GM18951 (cell line): ENCODE data around the gene TAAR6.
"Not testable (repeated sequence)": the region's sequence is repeated elsewhere in the genome, so short reads cannot be mapped to it uniquely, and the experiment has no call there.

ENCODE experiments used
- POLR2A ChIP-seq: IDR thresholded peaks from 4 replicates; pipeline ENCODE4 v1.6.1; 2011; ENCODE audit warnings: mild to moderate bottlenecking; ENCODE audit not compliant: insufficient read length, insufficient read depth; ENCODE audit errors: extremely low read depth
- in situ Hi-C: fragments of 300-500 bp; cut with MboI; formaldehyde crosslinking; loops from one replicate; pipeline ENCODE4 v1.12.0; 2022; ENCODE audit warnings: low sequenced_read_pairs, mixed read lengths, inconsistent platforms; ENCODE audit not compliant: unreplicated experiment

TAAR6 gene

GRCh38 chr6:132552372-132552771 is 17.8 kb upstream of the TAAR6 start, which contains the start of gene TAAR8:
Gene TAAR8 (plus strand): TSS chr6:132552672. CDS start chr6:132552693, 21 bp downstream.
- TF ChIP-seq POLR2A: no peak
- in situ Hi-C loops: no loop called here

- in situ Hi-C loops: not testable (repeated sequence)
Observed at GRCh38 chr6:132560087-132560486, 10.0 kb upstream of the TAAR6 start.

- no peak for TF ChIP-seq POLR2A
- in situ Hi-C loops: no loop called here
Observed at GRCh38 chr6:132566404-132566803, 3.7 kb upstream of the TAAR6 start.

GRCh38 chr6:132567566-132567965 is 2.6 kb upstream of the TAAR6 start:
- in situ Hi-C loops: no loop called here
- TF ChIP-seq POLR2A: no peak

- in situ Hi-C loops: no loop called here
- no peak for TF ChIP-seq POLR2A
Observed at GRCh38 chr6:132568611-132569010, 1.5 kb upstream of the TAAR6 start.

GRCh38 chr6:132569170-132569569 is 952 bp upstream of the TAAR6 start:
- no peak for TF ChIP-seq POLR2A
- in situ Hi-C loops: no loop called here

GRCh38 chr6:132571774-132572173 is 1.7 kb downstream of the TAAR6 start:
- in situ Hi-C loops: no loop called here
- TF ChIP-seq POLR2A: no peak

- TF ChIP-seq POLR2A: no peak
- in situ Hi-C loops: no loop called here
Observed at GRCh38 chr6:132584698-132585097, 14.6 kb downstream of the TAAR6 start.

GRCh38 chr6:132587424-132587823 is 17.3 kb downstream of the TAAR6 start:
- no peak for TF ChIP-seq POLR2A
- in situ Hi-C loops: no loop called here

GRCh38 chr6:132589454-132589853 is 19.3 kb downstream of the TAAR6 start, which contains the start of gene TAAR5:
Gene TAAR5 (minus strand): TSS chr6:132589741. CDS start chr6:132589686, 55 bp downstream.
- TF ChIP-seq POLR2A: no peak
- in situ Hi-C loops: no loop called here

- TF ChIP-seq POLR2A: no peak
- in situ Hi-C loops: no loop called here
Observed at GRCh38 chr6:132590362-132590761, 20.2 kb downstream of the TAAR6 start.

GRCh38 chr6:132592855-132593254 is 22.7 kb downstream of the TAAR6 start:
- TF ChIP-seq POLR2A: no peak

GRCh38 chr6:132596201-132596600 is 26.1 kb downstream of the TAAR6 start:
- no peak for TF ChIP-seq POLR2A
- in situ Hi-C loops: no loop called here

More at GRCh38 chr6:132592855-132593254, 22.7 kb downstream of the TAAR6 start:
- in situ Hi-C loops: no loop called here

- no peak for TF ChIP-seq POLR2A
- in situ Hi-C loops: no loop called here
Observed at GRCh38 chr6:132598473-132598872, 28.4 kb downstream of the TAAR6 start.

GRCh38 chr6:132600900-132601299 is 30.8 kb downstream of the TAAR6 start:
- in situ Hi-C loops: not testable (repeated sequence)
